Hepatic stellate cell (primary cell): Measurements from ENCODE around the gene SMIM36.
"Not testable (repeated sequence)": the region's sequence is repeated elsewhere in the genome, so short reads cannot be mapped to it uniquely, and the experiment has no call there.

Source experiments
- DNase-seq: peaks from one replicate; pipeline ENCODE4 v3.0.0; 2011; ENCODE audit warnings: low spot score

SMIM36 gene

GRCh38 chr17:55413825-55414489, 97.3 kb downstream of the SMIM36 start:
- no peak for DNase-seq

- DNase-seq, result no peak
Measured at GRCh38 chr17:55411463-55411855, 99.8 kb downstream of the SMIM36 start.

GRCh38 chr17:55410722-55411462, 100.4 kb downstream of the SMIM36 start:
- DNase-seq, result no peak

- DNase-seq, result no peak
Measured at GRCh38 chr17:55409030-55409800, 102.0 kb downstream of the SMIM36 start.

GRCh38 chr17:55407641-55408566, 103.3 kb downstream of the SMIM36 start:
- no peak for DNase-seq

- DNase-seq, result no peak
Measured at GRCh38 chr17:55405600-55405999, 105.7 kb downstream of the SMIM36 start.

GRCh38 chr17:55404197-55404596, 107.1 kb downstream of the SMIM36 start:
- DNase-seq, result not testable (repeated sequence)

GRCh38 chr17:55402374-55402773, 108.9 kb downstream of the SMIM36 start:
- no peak for DNase-seq
